ENCODE results near the gene MCRS1. TPM values are rescaled to one million over a fixed set of nuclear protein-coding genes. Genes with fewer than 3 reads are reported as not detected.

Gene MCRS1
- 57.8 to 67.8 TPM (median 64.0 TPM) in 5 replicates for total RNA-seq (2022; extraction: Qiagen RNA extraction; ENCODE audit: low read depth)

GRCh38 chr12:49567611-49568441 lies at the start of gene MCRS1:
TSS of gene MCRS1 (minus strand) at chr12:49568142. CDS start at chr12:49566731, 1,411 bp downstream.

GRCh38 chr12:49605539-49605938 lies 37.6 kb upstream of the MCRS1 start, which contains the start of gene FAM186B:
TSS of gene FAM186B (minus strand) at chr12:49605639. CDS start at chr12:49605477, 162 bp downstream.

GRCh38 chr12:49538510-49539403 lies 29.2 kb downstream of the MCRS1 start, which contains the start of gene KCNH3:
TSS of gene KCNH3 (plus strand) at chr12:49539030. CDS start at chr12:49539417, 387 bp downstream.

Other genes with a start within 250 kb of the MCRS1 start
- 83.7 to 108 TPM (median 90.5 TPM) in 5 replicates for gene TROAP, start 244.9 kb downstream of the MCRS1 start, total RNA-seq (2022; extraction: Qiagen RNA extraction; ENCODE audit: low read depth)
- gene C1QL4, start 231.0 kb downstream of the MCRS1 start, total RNA-seq (2022; extraction: Qiagen RNA extraction; ENCODE audit: low read depth) = 3.4 to 6.1 TPM (median 5.5 TPM) in 5 replicates
- gene DNAJC22, start 221.3 kb downstream of the MCRS1 start, total RNA-seq (2022; extraction: Qiagen RNA extraction; ENCODE audit: low read depth) = 17.9 to 22.7 TPM (median 21.7 TPM) in 5 replicates
- gene SPATS2, start 200.7 kb downstream of the MCRS1 start, total RNA-seq (2022; extraction: Qiagen RNA extraction; ENCODE audit: low read depth) = 25.3 to 36.4 TPM (median 33.1 TPM) in 5 replicates
- 2.1 to 3.3 TPM (median 2.8 TPM) in 5 replicates for gene KCNH3, start 29.1 kb downstream of the MCRS1 start, total RNA-seq (2022; extraction: Qiagen RNA extraction; ENCODE audit: low read depth)
- 0.08 to 0.27 TPM (median 0.16 TPM) in 5 replicates for gene FAM186B, start 37.5 kb upstream of the MCRS1 start, total RNA-seq (2022; extraction: Qiagen RNA extraction; ENCODE audit: low read depth)
- gene PRPF40B, start 55.4 kb upstream of the MCRS1 start, total RNA-seq (2022; extraction: Qiagen RNA extraction; ENCODE audit: low read depth) = 4.7 to 8.6 TPM (median 6.7 TPM) in 5 replicates
- 1.3 to 2.1 TPM (median 2.0 TPM) in 5 replicates for gene FMNL3, start 139.3 kb upstream of the MCRS1 start, total RNA-seq (2022; extraction: Qiagen RNA extraction; ENCODE audit: low read depth)
- 394 to 497 TPM (median 481 TPM) in 5 replicates for gene TMBIM6, start 173.4 kb upstream of the MCRS1 start, total RNA-seq (2022; extraction: Qiagen RNA extraction; ENCODE audit: low read depth)